Activated T-helper 1 cell treated with anti-CD3 and anti-CD28 coated beads, Interleukin-2, amount 50 U/mL, for 16 hours (primary cell): ENCODE data around the gene ZSCAN26.

Source experiments
- DNase-seq, 2 donors: peaks; one replicate each; pipeline ENCODE4 v3.0.0-alpha.2; 2020; ENCODE audit warnings: low read depth in 1 of 2, low spot score in 1 of 2

ZSCAN26 gene

GRCh38 chr6:28266962-28267694 lies at the start of gene ZSCAN26:
ZSCAN26 (plus strand) TSS chr6:28267143; CDS start chr6:28271920, 4,777 bp downstream.
- DNase-seq, result peak; percentile 62 to 76

- no peak for DNase-seq
Observed at GRCh38 chr6:28217890-28218289, 49.1 kb upstream of the ZSCAN26 start.

GRCh38 chr6:28218312-28219248 lies 48.4 kb upstream of the ZSCAN26 start:
- DNase-seq, result no peak

GRCh38 chr6:28220257-28221133 lies 46.4 kb upstream of the ZSCAN26 start:
- DNase-seq, result no peak

GRCh38 chr6:28224131-28225055 lies 42.5 kb upstream of the ZSCAN26 start:
- DNase-seq, result no peak

GRCh38 chr6:28225056-28225834 lies 41.7 kb upstream of the ZSCAN26 start, which contains the start of gene ZSCAN9:
ZSCAN9 (plus strand) TSS chr6:28225275; CDS start chr6:28227085, 1,810 bp downstream.
- DNase-seq, result no peak

- no peak for DNase-seq
Observed at GRCh38 chr6:28226460-28226859, 40.5 kb upstream of the ZSCAN26 start.

GRCh38 chr6:28232785-28233184 lies 34.2 kb upstream of the ZSCAN26 start:
- no peak for DNase-seq

- no peak for DNase-seq
Observed at GRCh38 chr6:28235912-28236452, 31.0 kb upstream of the ZSCAN26 start.

- DNase-seq, result no peak
Observed at GRCh38 chr6:28239636-28240035, 27.3 kb upstream of the ZSCAN26 start.

GRCh38 chr6:28240471-28240870 lies 26.5 kb upstream of the ZSCAN26 start:
- no peak for DNase-seq

- DNase-seq, result no peak
Observed at GRCh38 chr6:28243946-28244345, 23.0 kb upstream of the ZSCAN26 start.

- no peak for DNase-seq
Observed at GRCh38 chr6:28245206-28245941, 21.6 kb upstream of the ZSCAN26 start.

- DNase-seq, result no peak
Observed at GRCh38 chr6:28248916-28249315, 18.0 kb upstream of the ZSCAN26 start.

GRCh38 chr6:28250747-28251146 lies 16.2 kb upstream of the ZSCAN26 start:
- DNase-seq, result no peak

- no peak for DNase-seq
Observed at GRCh38 chr6:28251661-28252008, 15.3 kb upstream of the ZSCAN26 start.

GRCh38 chr6:28252009-28252975 lies 14.7 kb upstream of the ZSCAN26 start, which contains the start of gene ZKSCAN4:
ZKSCAN4 (minus strand) TSS chr6:28252269; CDS start chr6:28251980, 289 bp downstream.
- peak; percentile 57 to 64 for DNase-seq
